HepG2 (cell line): ENCODE results near the gene TGFBI. TPM values are rescaled to one million over a fixed set of nuclear protein-coding genes. Genes with fewer than 3 reads are reported as not detected.

Experiments used
- AKAP8 ChIP-seq: sonication (generic); formaldehyde crosslinking; IDR thresholded peaks from 2 replicates; pipeline ENCODE4 v1.5.1; 2020; ENCODE audit warnings: mild to moderate bottlenecking, missing genetic modification reagents
- ARNT2 ChIP-seq: sonication (generic); formaldehyde crosslinking; IDR thresholded peaks from 2 replicates; pipeline ENCODE4 v1.8.0; 2022; ENCODE audit warnings: mild to moderate bottlenecking, low read depth, missing genetic modification reagents, moderate library complexity
- ATF4 ChIP-seq, 2 experiments: fragments of 450-650 bp in 1 of 2; sonication (generic) in 1 of 2; formaldehyde crosslinking; IDR thresholded peaks; 2 replicates each; pipeline versions ENCODE4 v1.5.0 to v1.8.0; 2020 to 2022; ENCODE audit warnings: mild to moderate bottlenecking in 1 of 2, missing genetic modification reagents in 1 of 2
- ELF3 ChIP-seq: IDR thresholded peaks from 2 replicates; pipeline ENCODE4 v1.6.1; 2016; ENCODE audit warnings: missing genetic modification reagents, missing compliant biosample characterization
- HDAC1 ChIP-seq: sonication (generic); formaldehyde crosslinking; IDR thresholded peaks from 2 replicates; pipeline ENCODE4 v1.5.1; 2020; ENCODE audit warnings: mild to moderate bottlenecking, missing genetic modification reagents
- HES4 ChIP-seq: sonication (generic); formaldehyde crosslinking; IDR thresholded peaks from 2 replicates; pipeline ENCODE4 v1.9.0; 2021; ENCODE audit warnings: mild to moderate bottlenecking, missing genetic modification reagents, borderline replicate concordance
- IRF2 ChIP-seq: IDR thresholded peaks from 2 replicates; pipeline ENCODE4 v1.6.1; 2018; ENCODE audit warnings: missing genetic modification reagents, missing compliant biosample characterization
- KLF15 ChIP-seq: sonication (generic); formaldehyde crosslinking; IDR thresholded peaks from 2 replicates; pipeline ENCODE4 v1.8.1; 2023; ENCODE audit warnings: borderline replicate concordance, mild to moderate bottlenecking, inconsistent platforms, missing genetic modification reagents, mixed read lengths
- LBX2 ChIP-seq: sonication (generic); formaldehyde crosslinking; IDR thresholded peaks from 2 replicates; pipeline ENCODE4 v1.5.0; 2020; ENCODE audit warnings: missing genetic modification reagents, mild to moderate bottlenecking, borderline replicate concordance
- MLX ChIP-seq: IDR thresholded peaks from 2 replicates; pipeline ENCODE4 v1.6.1; 2016
- MXD4 ChIP-seq: IDR thresholded peaks from 2 replicates; pipeline ENCODE4 v1.6.1; 2016; ENCODE audit warnings: mild to moderate bottlenecking, missing biosample characterization, missing genetic modification reagents
- NR2C2 ChIP-seq: sonication (generic); formaldehyde crosslinking; IDR thresholded peaks from 2 replicates; pipeline ENCODE4 v1.4.0; 2020; ENCODE audit warnings: missing genetic modification reagents, mild to moderate bottlenecking, moderate library complexity, borderline replicate concordance
- PAWR ChIP-seq: sonication (generic); formaldehyde crosslinking; IDR thresholded peaks from 2 replicates; pipeline ENCODE4 v1.4.0; 2020; ENCODE audit warnings: missing genetic modification reagents, mild to moderate bottlenecking, borderline replicate concordance
- PHF20 ChIP-seq: sonication (generic); formaldehyde crosslinking; IDR thresholded peaks from 2 replicates; pipeline ENCODE4 v1.5.0; 2020; ENCODE audit warnings: mild to moderate bottlenecking, missing genetic modification reagents
- POLR2AphosphoS5 ChIP-seq: IDR thresholded peaks from 2 replicates; pipeline ENCODE4 v1.6.1; 2012; ENCODE audit warnings: low read depth, low read length
- SALL1 ChIP-seq: sonication (generic); formaldehyde crosslinking; IDR thresholded peaks from 2 replicates; pipeline ENCODE4 v1.8.0; 2022; ENCODE audit warnings: mild to moderate bottlenecking, missing genetic modification reagents
- SP4 ChIP-seq: sonication (generic); formaldehyde crosslinking; IDR thresholded peaks from 2 replicates; pipeline ENCODE4 v1.8.1; 2023; ENCODE audit warnings: mild to moderate bottlenecking, missing genetic modification reagents
- UBTF ChIP-seq: sonication (generic); formaldehyde crosslinking; IDR thresholded peaks from 2 replicates; pipeline ENCODE4 v1.4.0; 2020; ENCODE audit warnings: mild to moderate bottlenecking, missing genetic modification reagents
- ZFP1 ChIP-seq: IDR thresholded peaks from 2 replicates; pipeline ENCODE4 v1.6.1; 2016
- ZKSCAN1 ChIP-seq: fragments of 150-350 bp; IDR thresholded peaks from 2 replicates; pipeline ENCODE4 v1.6.1; 2014; ENCODE audit warnings: low read length
- ZMYM4 ChIP-seq: sonication (generic); formaldehyde crosslinking; IDR thresholded peaks from 2 replicates; pipeline ENCODE4 v1.8.1; 2023; ENCODE audit warnings: mild to moderate bottlenecking, missing genetic modification reagents
- ZNF12 ChIP-seq: sonication (generic); formaldehyde crosslinking; IDR thresholded peaks from 2 replicates; pipeline ENCODE4 v1.5.0; 2020; ENCODE audit warnings: missing genetic modification reagents
- ZNF138 ChIP-seq: sonication (generic); formaldehyde crosslinking; IDR thresholded peaks from 2 replicates; pipeline ENCODE4 v1.5.0; 2020; ENCODE audit warnings: mild to moderate bottlenecking, low read depth, missing genetic modification reagents
- ZNF205 ChIP-seq: IDR thresholded peaks from 2 replicates; pipeline ENCODE4 v1.6.1; 2018; ENCODE audit warnings: missing biosample characterization, missing genetic modification reagents
- ZNF282 ChIP-seq: fragments of 450-650 bp; IDR thresholded peaks from 2 replicates; pipeline ENCODE4 v1.6.1; 2018; ENCODE audit not compliant: partially characterized antibody
- ZNF547 ChIP-seq: sonication (generic); formaldehyde crosslinking; IDR thresholded peaks from 2 replicates; pipeline ENCODE4 v1.5.1; 2020; ENCODE audit warnings: mild to moderate bottlenecking, missing genetic modification reagents
- ZNF557 ChIP-seq: sonication (generic); formaldehyde crosslinking; IDR thresholded peaks from 2 replicates; pipeline ENCODE4 v1.4.0; 2020; ENCODE audit warnings: missing genetic modification reagents
- ZNF776 ChIP-seq: sonication (generic); formaldehyde crosslinking; IDR thresholded peaks from 2 replicates; pipeline ENCODE4 v1.4.0; 2020; ENCODE audit warnings: mild to moderate bottlenecking, missing genetic modification reagents
- ZNF883 ChIP-seq: sonication (generic); formaldehyde crosslinking; IDR thresholded peaks from 2 replicates; pipeline ENCODE4 v1.5.1; 2020; ENCODE audit warnings: mild to moderate bottlenecking, missing genetic modification reagents; ENCODE audit errors: not compliant biosample characterization
- polyA plus RNA-seq, 8 experiments: library from polyadenylated mRNA; depleted of rRNA in 3 of 8; stranded (reverse) in 7 of 8; unstranded in 1 of 8; fragments of >200 nt; fragmentation: Illumina TruSeq in 4 of 8; extraction: Trizol in 4 of 8; gene quantifications; 2 replicates each; pipeline versions ENCODE4 v1.2.1 to v1.2.3, GENCODE V29; 2011 to 2016; ENCODE audit warnings: low read depth in 4 of 8, missing spikeins in 1 of 8, mixed read lengths in 1 of 8; ENCODE audit not compliant: insufficient read depth in 1 of 8
- total RNA-seq, 5 experiments: library from RNA; depleted of rRNA; stranded (reverse); fragments of >200 nt; fragmentation: Illumina TruSeq; extraction: Trizol; gene quantifications; 2 replicates each; pipeline ENCODE4 v1.2.3, GENCODE V29; 2016; ENCODE audit warnings: low read depth in 1 of 5

The TGFBI gene
- total and polyA plus RNA-seq, 2 of the 13 experiments (the other 11 are each of a cell fraction or from before 2014, with no cell fraction given), result 275 to 457 TPM

GRCh38 chr5:136094189-136094912 is 65.6 kb downstream of the TGFBI start (continued):
- TF ChIP-seq LBX2, result no peak
- TF ChIP-seq ELF3 (CRISPR knock-in tag), result 0 out of 2 replicates have a peak, but pooled peaks have one; percentile 12
- TF ChIP-seq ZMYM4 (CRISPR knock-in tag), result no peak
- TF ChIP-seq ZFP1, result peak; percentile 69; the same call in 1 of the 2 replicates
- peak in 1 of 2 experiments; percentile 85; a peak in 2 of 4 replicates for TF ChIP-seq ATF4 (CRISPR knock-in tag; IDR thresholded peaks at IDR 0.05)
- TF ChIP-seq ZNF282, result no peak
- no peak for TF ChIP-seq ZNF883
- no peak for TF ChIP-seq ZNF776
- no peak for TF ChIP-seq HES4 (CRISPR knock-in tag)
- TF ChIP-seq UBTF (CRISPR knock-in tag), result no peak
- TF ChIP-seq SALL1 (CRISPR knock-in tag), result peak; percentile 70
- 0 out of 2 replicates have a peak, but pooled peaks have one; percentile 45 for TF ChIP-seq IRF2 (CRISPR knock-in tag)
- no peak for TF ChIP-seq AKAP8 (CRISPR knock-in tag)
- no peak for TF ChIP-seq PAWR (CRISPR knock-in tag)
- TF ChIP-seq HDAC1 (CRISPR knock-in tag), result no peak
- no peak for TF ChIP-seq KLF15 (CRISPR knock-in tag)
- no peak for TF ChIP-seq ZNF205
- no peak for TF ChIP-seq ZNF557 (CRISPR knock-in tag)
- TF ChIP-seq PHF20 (CRISPR knock-in tag), result no peak
- no peak for TF ChIP-seq ZNF138
- TF ChIP-seq ZNF547 (CRISPR knock-in tag), result no peak
- TF ChIP-seq POLR2AphosphoS5, result no peak
- TF ChIP-seq NR2C2 (CRISPR knock-in tag), result 0 out of 2 replicates have a peak, but pooled peaks have one; percentile 5
- no peak for TF ChIP-seq MLX (CRISPR knock-in tag)
- TF ChIP-seq MXD4 (CRISPR knock-in tag), result no peak
- TF ChIP-seq ARNT2 (CRISPR knock-in tag), result no peak
- TF ChIP-seq ZNF12, result no peak; the same call in 1 of the 2 replicates
- TF ChIP-seq ZKSCAN1, result no peak
- TF ChIP-seq SP4 (CRISPR knock-in tag), result no peak
